Measurements from ENCODE around the gene E4F1. TPM values are rescaled to one million over a fixed set of nuclear protein-coding genes. Genes with fewer than 3 reads are reported as not detected.
A peak's percentile ranks its signal among the peaks of the same experiment; 100 is the strongest.

E4F1 gene
- total RNA-seq, 1 experiment from 2014 or later = 14.8 TPM

GRCh38 chr16:2232094-2232990 lies 9.0 kb downstream of the E4F1 start:
- Histone ChIP-seq H3K27me3 (ENCODE audit: low read length) (no peaks in the 10 kb centered on the region), H4K20me1 (ENCODE audit: insufficient read depth, low read depth, low read length) (0 out of 2 replicates have a peak, but pooled peaks cover 11% of the 10 kb centered on the region), H3K4me3 (ENCODE audit: low read length) (no peak overlapping the region)

GRCh38 chr16:2233046-2233775 lies 9.8 kb downstream of the E4F1 start:
- Histone ChIP-seq H3K4me2 (ENCODE audit: low read depth, low read length, poor library complexity, severe bottlenecking) (no peak overlapping the region), H3K27me3 (ENCODE audit: low read length) (no peaks in the 10 kb centered on the region), H3K4me3 (ENCODE audit: low read length) (no peak overlapping the region), H3K79me2 (ENCODE audit: low read length) (peaks cover 1% of the 10 kb centered on the region; the same call in 1 of the 2 replicates), H2AFZ (ENCODE audit: low read length) (no peak overlapping the region), H3K9ac (ENCODE audit: low read length) (no peak overlapping the region), H3K27ac (ENCODE audit: low read length) (no peak overlapping the region), H3K4me1 (ENCODE audit: low read length) (no peaks in the 10 kb centered on the region), H4K20me1 (ENCODE audit: insufficient read depth, low read depth, low read length) (0 out of 2 replicates have a peak, but pooled peaks cover 7% of the 10 kb centered on the region), H3K36me3 (ENCODE audit: insufficient read depth, low read length) (no peaks in the 10 kb centered on the region; the same call in 1 of the 2 replicates), H3K9me3 (ENCODE audit: low read length) (no peaks in the 10 kb centered on the region), H3K9me2 (replicated peaks; ENCODE audit: insufficient read depth, low read length) (no peaks in the 10 kb centered on the region)
- no peak for DNase-seq

More at GRCh38 chr16:2232094-2232990, 9.0 kb downstream of the E4F1 start:
- H3K9ac ChIP-seq (ENCODE audit: low read length) = no peak overlapping the region
- no peaks in the 10 kb centered on the region; the same call in 1 of the 2 replicates for H3K36me3 ChIP-seq (ENCODE audit: insufficient read depth, low read length)
- no peak for DNase-seq
- H2AFZ ChIP-seq (ENCODE audit: low read length) = no peak overlapping the region
- peaks cover 9% of the 10 kb centered on the region for H3K79me2 ChIP-seq (ENCODE audit: low read length)
- no peaks in the 10 kb centered on the region for H3K4me1 ChIP-seq (ENCODE audit: low read length)
- H3K4me2 ChIP-seq (ENCODE audit: low read depth, low read length, poor library complexity, severe bottlenecking) = no peak overlapping the region
- no peaks in the 10 kb centered on the region for H3K9me3 ChIP-seq (ENCODE audit: low read length)
- H3K9me2 ChIP-seq (replicated peaks; ENCODE audit: insufficient read depth, low read length) = no peaks in the 10 kb centered on the region
- H3K27ac ChIP-seq (ENCODE audit: low read length) = no peak overlapping the region

DNA sequence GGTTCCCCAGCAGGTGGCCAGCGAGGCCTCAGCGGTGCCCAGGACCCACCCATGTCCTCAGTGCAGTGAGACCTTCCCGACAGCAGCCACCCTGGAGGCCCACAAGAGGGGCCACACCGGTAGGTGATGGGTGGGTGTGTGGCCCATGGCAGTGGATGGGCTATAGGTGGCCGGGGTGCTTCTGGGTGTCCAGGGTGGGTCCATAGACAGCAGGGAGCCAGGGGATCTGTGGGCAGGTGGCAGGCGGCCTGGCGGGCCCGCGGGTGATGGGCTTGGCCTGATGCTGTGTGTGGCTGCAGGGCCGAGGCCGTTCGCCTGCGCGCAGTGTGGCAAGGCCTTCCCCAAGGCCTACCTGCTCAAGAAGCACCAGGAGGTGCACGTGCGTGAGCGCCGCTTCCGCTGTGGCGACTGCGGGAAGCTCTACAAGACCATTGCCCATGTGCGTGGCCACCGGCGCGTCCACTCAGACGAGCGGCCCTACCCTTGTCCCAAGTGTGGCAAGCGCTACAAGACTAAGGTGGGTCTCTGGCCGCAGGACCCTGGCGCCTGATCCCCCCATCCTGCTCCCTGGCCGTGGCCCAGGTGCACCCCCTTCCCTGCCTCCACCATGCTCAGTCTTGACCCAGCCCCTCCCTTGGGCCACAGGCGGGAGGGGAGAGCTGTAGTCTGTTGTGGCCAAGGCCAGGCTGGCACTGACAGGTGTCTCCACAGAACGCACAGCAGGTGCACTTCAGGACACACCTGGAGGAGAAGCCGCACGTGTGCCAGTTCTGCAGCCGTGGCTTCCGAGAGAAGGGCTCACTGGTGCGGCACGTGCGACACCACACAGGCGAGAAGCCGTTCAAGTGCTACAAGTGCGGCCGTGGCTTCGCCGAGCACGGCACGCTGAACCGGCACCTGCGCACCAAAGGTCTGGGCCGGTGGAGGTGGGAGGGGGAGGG lies 10.8 kb downstream of the E4F1 start:
- H2AFZ ChIP-seq (ENCODE audit: low read length) = no peak overlapping the region
- H3K9me3 ChIP-seq (ENCODE audit: low read length) = no peaks in the 10 kb centered on the region
- no peak for DNase-seq
- no peaks in the 10 kb centered on the region for H3K79me2 ChIP-seq (ENCODE audit: low read length)
- no peak overlapping the region for H3K4me2 ChIP-seq (ENCODE audit: low read depth, low read length, poor library complexity, severe bottlenecking)
- H3K4me1 ChIP-seq (ENCODE audit: low read length) = no peaks in the 10 kb centered on the region
- H3K4me3 ChIP-seq (ENCODE audit: low read length) = no peak overlapping the region
- H3K27me3 ChIP-seq (ENCODE audit: low read length) = no peaks in the 10 kb centered on the region
- H4K20me1 ChIP-seq (ENCODE audit: insufficient read depth, low read depth, low read length) = 0 out of 2 replicates have a peak, but pooled peaks cover 3% of the 10 kb centered on the region
- H3K9ac ChIP-seq (ENCODE audit: low read length) = no peak overlapping the region
- H3K36me3 ChIP-seq (ENCODE audit: insufficient read depth, low read length) = no peaks in the 10 kb centered on the region; the same call in 1 of the 2 replicates
- no peak overlapping the region for H3K27ac ChIP-seq (ENCODE audit: low read length)
- H3K9me2 ChIP-seq (replicated peaks; ENCODE audit: insufficient read depth, low read length) = no peaks in the 10 kb centered on the region

DNA sequence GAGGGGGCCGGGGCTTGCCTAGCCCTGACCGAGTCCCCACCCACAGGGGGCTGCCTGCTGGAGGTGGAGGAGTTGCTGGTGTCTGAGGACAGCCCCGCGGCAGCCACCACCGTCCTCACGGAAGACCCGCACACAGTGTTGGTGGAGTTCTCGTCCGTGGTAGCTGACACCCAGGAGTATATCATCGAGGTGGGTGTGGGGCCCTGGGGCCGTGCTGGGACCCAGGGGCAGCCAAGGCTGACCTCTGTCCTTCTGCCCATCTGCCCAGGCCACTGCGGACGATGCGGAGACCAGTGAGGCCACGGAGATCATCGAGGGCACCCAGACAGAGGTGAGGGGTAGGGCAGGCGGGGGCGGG lies 11.4 kb downstream of the E4F1 start:
- no peaks in the 10 kb centered on the region for H3K4me1 ChIP-seq (ENCODE audit: low read length)
- H3K9ac ChIP-seq (ENCODE audit: low read length) = no peak overlapping the region
- H4K20me1 ChIP-seq (ENCODE audit: insufficient read depth, low read depth, low read length) = 0 out of 2 replicates have a peak, but pooled peaks cover 3% of the 10 kb centered on the region
- no peaks in the 10 kb centered on the region for H3K27me3 ChIP-seq (ENCODE audit: low read length)
- H3K4me2 ChIP-seq (ENCODE audit: low read depth, low read length, poor library complexity, severe bottlenecking) = no peak overlapping the region
- no peaks in the 10 kb centered on the region; the same call in 1 of the 2 replicates for H3K36me3 ChIP-seq (ENCODE audit: insufficient read depth, low read length)
- no peak for DNase-seq
- H3K9me2 ChIP-seq (replicated peaks; ENCODE audit: insufficient read depth, low read length) = no peaks in the 10 kb centered on the region
- H3K4me3 ChIP-seq (ENCODE audit: low read length) = no peak overlapping the region
- H3K79me2 ChIP-seq (ENCODE audit: low read length) = no peaks in the 10 kb centered on the region
- no peaks in the 10 kb centered on the region for H3K9me3 ChIP-seq (ENCODE audit: low read length)
- H3K27ac ChIP-seq (ENCODE audit: low read length) = no peak overlapping the region
- no peak overlapping the region for H2AFZ ChIP-seq (ENCODE audit: low read length)

DNA sequence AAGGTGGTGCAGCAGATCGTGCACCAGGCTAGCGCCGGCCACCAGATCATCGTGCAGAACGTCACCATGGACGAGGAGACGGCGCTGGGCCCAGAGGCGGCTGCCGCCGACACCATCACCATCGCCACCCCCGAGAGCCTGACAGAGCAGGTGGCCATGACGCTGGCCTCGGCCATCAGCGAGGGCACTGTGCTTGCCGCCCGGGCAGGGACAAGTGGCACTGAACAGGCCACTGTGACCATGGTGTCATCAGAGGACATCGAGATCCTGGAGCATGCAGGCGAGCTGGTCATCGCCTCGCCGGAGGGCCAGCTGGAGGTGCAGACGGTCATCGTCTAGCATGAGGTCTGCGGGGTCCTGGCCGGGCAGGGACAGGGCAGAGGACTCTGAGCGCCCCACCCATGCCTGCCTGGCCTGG lies 11.9 kb downstream of the E4F1 start:
- DNase-seq = no peak
- 0 out of 2 replicates have a peak, but pooled peaks cover 3% of the 10 kb centered on the region for H4K20me1 ChIP-seq (ENCODE audit: insufficient read depth, low read depth, low read length)

DNA sequence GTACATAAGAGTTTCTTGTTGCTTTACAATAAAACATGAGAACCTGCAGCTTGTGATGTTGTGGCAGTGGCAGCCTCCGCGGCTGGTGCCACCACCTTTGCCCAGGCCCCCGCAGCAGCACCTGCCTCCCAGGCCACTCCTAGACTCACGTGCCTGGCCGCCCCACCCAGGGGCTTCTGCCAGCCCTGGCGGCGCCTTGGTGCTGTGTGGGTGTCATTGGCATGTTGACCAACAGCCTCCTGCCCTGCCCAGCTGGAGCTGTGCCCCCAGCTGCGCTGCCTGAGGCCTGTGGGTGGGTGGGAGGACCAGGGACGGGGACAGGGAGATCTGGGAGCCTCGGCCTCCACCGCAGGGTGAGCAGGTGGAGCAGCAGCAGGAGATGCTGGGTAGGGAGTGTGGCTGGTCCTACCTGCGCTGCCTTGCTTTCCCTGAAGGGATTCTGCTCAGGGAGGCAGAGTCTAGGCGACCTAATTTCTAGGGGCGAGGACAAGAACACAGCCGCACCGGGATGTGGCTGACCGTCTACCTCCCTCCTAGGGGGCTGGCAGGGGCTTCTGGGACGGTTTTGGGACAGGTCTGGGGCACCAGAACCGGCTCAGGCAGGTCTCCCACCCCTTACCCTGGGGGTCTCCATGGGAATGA lies 12.4 kb downstream of the E4F1 start:
- Histone ChIP-seq H3K9me3 (ENCODE audit: low read length) (no peaks in the 10 kb centered on the region), H3K27me3 (ENCODE audit: low read length) (no peaks in the 10 kb centered on the region), H3K4me1 (ENCODE audit: low read length) (no peaks in the 10 kb centered on the region), H4K20me1 (ENCODE audit: insufficient read depth, low read depth, low read length) (0 out of 2 replicates have a peak, but pooled peaks cover 3% of the 10 kb centered on the region), H3K79me2 (ENCODE audit: low read length) (no peaks in the 10 kb centered on the region), H2AFZ (ENCODE audit: low read length) (no peak overlapping the region), H3K9me2 (replicated peaks; ENCODE audit: insufficient read depth, low read length) (no peaks in the 10 kb centered on the region), H3K4me2 (ENCODE audit: low read depth, low read length, poor library complexity, severe bottlenecking) (no peak overlapping the region), H3K9ac (ENCODE audit: low read length) (no peak overlapping the region), H3K36me3 (ENCODE audit: insufficient read depth, low read length) (no peaks in the 10 kb centered on the region; the same call in 1 of the 2 replicates), H3K4me3 (ENCODE audit: low read length) (no peak overlapping the region), H3K27ac (ENCODE audit: low read length) (no peak overlapping the region)
- no peak for DNase-seq

More for the DNA sequence above, 11.9 kb downstream of the E4F1 start:
- H2AFZ ChIP-seq (ENCODE audit: low read length) = no peak overlapping the region
- no peak overlapping the region for H3K4me3 ChIP-seq (ENCODE audit: low read length)
- no peaks in the 10 kb centered on the region for H3K9me2 ChIP-seq (replicated peaks; ENCODE audit: insufficient read depth, low read length)
- no peak overlapping the region for H3K9ac ChIP-seq (ENCODE audit: low read length)
- no peak overlapping the region for H3K27ac ChIP-seq (ENCODE audit: low read length)
- no peaks in the 10 kb centered on the region for H3K4me1 ChIP-seq (ENCODE audit: low read length)
- H3K4me2 ChIP-seq (ENCODE audit: low read depth, low read length, poor library complexity, severe bottlenecking) = no peak overlapping the region
- H3K36me3 ChIP-seq (ENCODE audit: insufficient read depth, low read length) = no peaks in the 10 kb centered on the region; the same call in 1 of the 2 replicates
- no peaks in the 10 kb centered on the region for H3K9me3 ChIP-seq (ENCODE audit: low read length)
- H3K79me2 ChIP-seq (ENCODE audit: low read length) = no peaks in the 10 kb centered on the region
- H3K27me3 ChIP-seq (ENCODE audit: low read length) = no peaks in the 10 kb centered on the region

GRCh38 chr16:2236337-2237101 lies 13.1 kb downstream of the E4F1 start, which contains the start of gene DNASE1L2:
Gene DNASE1L2, plus strand, starts transcription at chr16:2236444. Its CDS starts 373 bp downstream, at chr16:2236817.
- Histone ChIP-seq H2AFZ (ENCODE audit: low read length) (no peak within 1 kb of the TSS), H3K27ac (ENCODE audit: low read length) (no peak within 1 kb of the TSS), H4K20me1 (ENCODE audit: insufficient read depth, low read depth, low read length) (0 out of 2 replicates have a peak, but pooled peaks cover 3% of the 10 kb centered on the region), H3K9ac (ENCODE audit: low read length) (no peak within 1 kb of the TSS), H3K27me3 (ENCODE audit: low read length) (no peaks in the 10 kb centered on the region), H3K4me2 (ENCODE audit: low read depth, low read length, poor library complexity, severe bottlenecking) (no peak within 1 kb of the TSS), H3K36me3 (ENCODE audit: insufficient read depth, low read length) (no peaks in the 10 kb centered on the region; the same call in 1 of the 2 replicates), H3K9me2 (replicated peaks; ENCODE audit: insufficient read depth, low read length) (no peaks in the 10 kb centered on the region), H3K9me3 (ENCODE audit: low read length) (no peaks in the 10 kb centered on the region), H3K79me2 (ENCODE audit: low read length) (no peaks in the 10 kb centered on the region), H3K4me3 (ENCODE audit: low read length) (no peak within 1 kb of the TSS), H3K4me1 (ENCODE audit: low read length) (no peaks in the 10 kb centered on the region)
- DNase-seq = peak; percentile 57
